GM19455 (cell line): Measurements from ENCODE around the gene CYBRD1.
A peak's percentile ranks its signal among the peaks of the same experiment; 100 is the strongest.

Experiments
- ATAC-seq: cut with Tn5 transposase; IDR thresholded peaks from one replicate; pipeline ENCODE4 v1.9.1; 2021; ENCODE audit not compliant: unreplicated experiment

Gene CYBRD1

GRCh38 chr2:171595456-171595855, 73.2 kb downstream of the CYBRD1 start:
- ATAC-seq: no peak

- no peak for ATAC-seq
These were observed 73.6 kb downstream of the CYBRD1 start for GRCh38 chr2:171595896-171596295.

- peak; percentile 95 for ATAC-seq
These were observed 76.5 kb downstream of the CYBRD1 start for GRCh38 chr2:171598713-171599319.

- ATAC-seq: no peak
These were observed 77.9 kb downstream of the CYBRD1 start for GRCh38 chr2:171600126-171600525.

- no peak for ATAC-seq
These were observed 80.1 kb downstream of the CYBRD1 start for GRCh38 chr2:171602352-171602751.
